Fibroblast of pulmonary artery (primary cell): ENCODE results near the gene MAB21L4.

Experiments used
- DNase-seq: peaks from one replicate; pipeline ENCODE4 v3.0.0-alpha.2; 2010; ENCODE audit warnings: low read depth
- H3K4me3 ChIP-seq: replicated peaks from 2 replicates; pipeline ENCODE4 v1.5.1; 2011; ENCODE audit warnings: low read depth, mild to moderate bottlenecking, control low read depth, low read length, moderate library complexity
- TF ChIP-seq, protein P1 (sequence below): IDR thresholded peaks from 2 replicates; pipeline ENCODE4 v1.5.1; 2011; ENCODE audit warnings: mild to moderate bottlenecking, control low read depth, low read length, inconsistent platforms; ENCODE audit errors: missing control alignments

The MAB21L4 gene

DNA sequence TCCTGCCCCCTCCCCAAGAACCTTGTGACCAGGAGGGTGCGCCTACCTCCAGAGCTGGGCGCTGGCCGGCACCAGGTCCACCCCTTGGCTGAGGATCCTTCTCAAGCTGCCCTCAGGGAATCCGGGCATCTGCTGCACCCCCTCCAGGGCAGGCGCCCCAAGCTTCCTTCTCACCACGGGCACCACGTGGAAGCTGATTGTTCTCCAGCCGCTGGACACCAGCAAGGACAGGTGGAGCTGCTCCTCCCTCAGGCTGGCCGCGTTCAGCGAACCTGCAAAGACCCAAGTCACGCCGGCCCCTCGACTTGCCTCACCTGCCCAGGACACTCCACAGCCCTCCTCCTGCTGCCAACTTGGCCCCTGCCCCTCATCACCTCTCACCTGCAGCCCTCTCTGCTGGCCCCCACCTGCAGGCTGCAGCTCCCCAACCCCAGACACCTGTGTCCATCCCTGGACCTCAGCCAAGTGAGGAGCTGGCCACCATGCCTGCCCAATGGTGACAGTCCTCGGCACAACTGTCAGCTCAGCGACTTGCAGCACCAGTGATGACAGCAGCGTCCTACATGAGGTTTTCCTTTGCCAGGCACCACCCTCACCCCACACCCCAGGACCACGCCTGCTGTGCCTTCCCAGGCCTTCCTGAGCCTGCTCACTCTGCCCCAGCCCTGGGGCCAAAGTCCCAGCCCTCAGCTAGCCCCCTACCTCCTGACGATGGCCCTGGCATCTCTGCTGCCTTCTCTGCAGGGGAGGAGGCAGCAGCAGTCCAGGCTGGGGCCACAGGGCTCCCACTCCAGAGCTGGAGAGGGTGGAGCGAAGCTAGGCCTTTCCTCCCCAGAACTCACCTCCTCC is 4.2 kb downstream of the MAB21L4 start:
- no peak for DNase-seq
- no peak overlapping the region for H3K4me3 ChIP-seq
- TF ChIP-seq, protein P1, sequence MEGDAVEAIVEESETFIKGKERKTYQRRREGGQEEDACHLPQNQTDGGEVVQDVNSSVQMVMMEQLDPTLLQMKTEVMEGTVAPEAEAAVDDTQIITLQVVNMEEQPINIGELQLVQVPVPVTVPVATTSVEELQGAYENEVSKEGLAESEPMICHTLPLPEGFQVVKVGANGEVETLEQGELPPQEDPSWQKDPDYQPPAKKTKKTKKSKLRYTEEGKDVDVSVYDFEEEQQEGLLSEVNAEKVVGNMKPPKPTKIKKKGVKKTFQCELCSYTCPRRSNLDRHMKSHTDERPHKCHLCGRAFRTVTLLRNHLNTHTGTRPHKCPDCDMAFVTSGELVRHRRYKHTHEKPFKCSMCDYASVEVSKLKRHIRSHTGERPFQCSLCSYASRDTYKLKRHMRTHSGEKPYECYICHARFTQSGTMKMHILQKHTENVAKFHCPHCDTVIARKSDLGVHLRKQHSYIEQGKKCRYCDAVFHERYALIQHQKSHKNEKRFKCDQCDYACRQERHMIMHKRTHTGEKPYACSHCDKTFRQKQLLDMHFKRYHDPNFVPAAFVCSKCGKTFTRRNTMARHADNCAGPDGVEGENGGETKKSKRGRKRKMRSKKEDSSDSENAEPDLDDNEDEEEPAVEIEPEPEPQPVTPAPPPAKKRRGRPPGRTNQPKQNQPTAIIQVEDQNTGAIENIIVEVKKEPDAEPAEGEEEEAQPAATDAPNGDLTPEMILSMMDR, result no peak

DNA sequence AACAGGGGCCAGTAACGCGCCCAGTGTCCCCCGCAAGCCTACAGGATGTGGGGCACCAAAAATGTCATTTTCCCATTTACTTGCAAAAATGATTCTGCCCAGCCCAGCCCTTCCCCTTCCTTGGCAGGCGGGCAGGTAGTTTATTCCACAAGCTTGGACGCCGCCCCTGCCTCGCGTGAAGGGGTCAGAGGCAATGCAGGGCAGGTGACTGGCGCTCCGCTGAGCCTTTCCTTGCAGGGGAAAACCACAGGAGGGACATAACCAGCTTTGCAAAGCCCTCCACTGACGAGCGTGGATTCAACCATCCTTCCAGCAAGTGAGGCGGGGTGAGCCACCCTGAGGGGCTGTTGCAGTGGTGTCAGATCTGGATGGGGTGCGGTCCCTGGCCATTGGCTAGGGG is 5.3 kb downstream of the MAB21L4 start:
- H3K4me3 ChIP-seq, result no peak overlapping the region
- TF ChIP-seq, protein P1, result no peak

DNA sequence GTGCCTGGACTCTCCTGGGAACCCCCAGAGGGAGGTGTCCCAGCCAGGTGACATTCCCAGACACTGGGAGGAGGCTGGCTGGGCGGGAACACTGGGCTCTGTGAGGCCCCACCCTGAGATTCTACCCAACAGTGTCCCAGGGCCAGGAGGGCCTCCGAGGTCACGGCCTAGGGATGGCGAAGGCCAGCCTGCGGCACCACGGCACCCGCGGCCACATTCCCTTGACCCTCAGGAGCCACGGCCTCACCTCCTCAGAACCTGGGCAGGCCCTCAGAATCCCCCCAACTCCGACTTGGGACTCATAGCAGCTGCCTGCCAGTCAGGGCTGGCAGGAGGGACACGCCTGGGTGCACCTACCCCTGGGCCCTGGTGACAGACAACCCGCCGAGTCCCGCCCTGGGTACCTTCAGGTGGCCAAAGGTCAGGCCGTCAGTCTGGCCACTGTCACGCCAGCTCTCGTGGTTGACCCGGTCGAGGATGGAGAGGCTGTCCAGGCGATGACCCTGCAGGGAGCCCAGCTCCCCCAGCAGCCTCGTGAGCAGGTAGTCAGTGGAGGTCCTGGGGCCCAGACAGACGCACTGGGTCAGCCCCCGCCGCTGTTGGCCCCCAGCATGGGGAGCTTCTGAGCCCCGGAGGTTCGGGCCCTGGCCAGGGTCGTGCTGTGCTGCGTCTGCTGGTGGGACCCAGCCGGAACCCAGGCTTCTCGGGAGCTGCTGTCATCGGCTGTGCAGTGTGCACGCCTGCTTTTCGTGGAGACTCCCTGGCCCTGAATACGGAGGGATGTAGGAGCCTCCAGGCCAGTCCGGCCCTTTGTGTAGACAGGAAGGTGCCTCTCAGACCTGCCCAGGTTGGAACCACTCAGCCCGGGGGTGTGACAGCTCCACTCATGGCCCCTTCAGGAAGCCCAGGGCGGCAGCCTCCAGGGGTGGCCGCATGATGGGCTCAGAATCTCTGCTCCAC is 6.1 kb downstream of the MAB21L4 start:
- DNase-seq, result no peak
- no peak overlapping the region for H3K4me3 ChIP-seq
- TF ChIP-seq, protein P1, result no peak

More for the DNA sequence above, 5.3 kb downstream of the MAB21L4 start:
- no peak for DNase-seq

DNA sequence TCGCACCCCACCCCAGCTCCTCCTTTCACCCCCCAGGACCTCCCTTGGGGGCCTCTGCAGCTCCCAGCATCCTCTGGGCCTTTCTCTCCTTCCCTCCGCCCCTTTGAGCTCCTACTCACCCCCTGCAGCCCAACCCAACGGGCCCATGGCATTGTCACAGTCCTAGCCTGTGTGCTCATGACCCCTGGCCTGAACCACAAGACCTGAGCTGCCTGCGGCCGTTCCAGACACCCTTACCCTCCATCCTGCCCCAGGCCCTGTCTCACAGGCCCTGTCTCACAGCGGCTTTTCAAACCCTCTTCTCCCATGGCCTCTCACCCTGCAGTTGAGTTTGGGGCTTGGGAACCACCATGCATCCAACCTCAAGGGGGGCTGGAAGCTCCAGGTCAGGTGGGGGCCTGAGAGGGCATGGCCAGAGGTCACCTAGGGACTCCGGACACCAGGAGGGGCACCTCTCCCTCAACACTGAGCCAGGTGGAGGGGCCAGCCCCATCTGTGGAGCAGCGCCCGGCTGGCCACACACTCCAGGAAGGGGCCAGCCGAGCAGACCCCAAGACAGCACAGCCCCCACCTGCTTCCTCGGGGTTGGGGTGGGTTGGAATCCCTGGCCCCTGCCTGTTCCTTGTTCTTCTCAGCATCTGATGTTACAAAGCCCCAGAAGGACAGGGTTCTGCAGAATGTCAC is 6.9 kb downstream of the MAB21L4 start:
- no peak overlapping the region for H3K4me3 ChIP-seq
- TF ChIP-seq, protein P1, result no peak
- DNase-seq, result no peak

DNA sequence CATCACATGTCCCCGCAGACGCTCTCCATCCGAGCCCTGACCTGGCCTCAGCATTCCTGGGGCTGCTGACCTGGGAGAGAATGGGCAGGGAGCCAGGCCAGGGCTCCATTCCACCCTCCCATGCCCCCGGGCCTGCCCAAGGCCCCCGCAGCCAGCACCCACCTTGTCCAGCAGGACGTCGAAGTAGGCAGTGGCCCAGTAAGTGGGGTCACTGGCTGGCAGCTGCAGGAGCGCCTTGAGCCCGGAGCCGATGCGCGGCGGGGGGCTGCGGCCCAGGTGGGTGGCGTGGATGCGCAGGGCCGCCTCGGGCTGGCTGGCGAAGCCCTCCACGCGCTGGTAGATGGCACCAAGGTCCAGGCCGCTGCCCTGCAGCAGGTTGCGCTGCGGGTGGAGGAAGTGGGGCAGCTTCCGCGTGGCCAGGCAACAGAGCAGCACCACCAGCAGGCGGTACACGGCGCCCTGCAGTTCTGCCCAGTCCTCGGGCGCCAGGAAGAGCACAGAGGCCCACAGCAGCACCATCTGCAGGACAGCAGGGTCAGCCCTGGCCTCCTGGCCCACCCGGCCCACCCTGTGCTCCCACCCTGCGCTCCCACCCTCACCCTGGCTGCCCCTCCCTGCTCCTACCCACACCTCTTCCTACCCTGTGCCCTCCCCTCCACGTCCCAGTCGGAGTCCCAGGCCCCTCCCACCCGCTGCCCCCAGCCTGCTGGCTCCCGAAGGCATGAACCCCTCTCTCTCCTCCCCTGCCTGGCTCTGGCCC is 7.6 kb downstream of the MAB21L4 start:
- no peak overlapping the region for H3K4me3 ChIP-seq
- TF ChIP-seq, protein P1, result no peak
- no peak for DNase-seq

DNA sequence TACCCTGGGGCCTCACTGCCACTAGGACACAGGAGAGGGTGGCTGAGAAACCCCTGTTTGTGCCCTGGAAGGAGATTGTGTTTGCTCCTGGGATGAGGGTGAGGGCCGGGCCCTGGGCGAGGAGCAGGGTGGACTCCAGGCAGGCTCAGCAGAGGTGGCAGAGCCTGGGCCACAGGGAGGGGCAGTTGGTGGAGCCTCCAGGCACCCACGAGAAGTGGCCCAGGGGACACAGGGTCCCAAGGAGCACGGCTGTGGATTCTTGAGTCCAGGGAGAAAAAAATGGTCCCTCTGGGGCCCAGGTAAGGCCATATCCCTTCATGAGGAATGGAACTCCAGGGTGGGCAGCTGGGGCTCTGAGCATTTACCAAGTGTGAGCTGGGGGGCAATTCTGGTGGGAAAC is 8.3 kb downstream of the MAB21L4 start:
- TF ChIP-seq, protein P1, result no peak
- no peak overlapping the region for H3K4me3 ChIP-seq
- DNase-seq, result no peak
